Prostate gland (tissue), 2 donors: Measurements from ENCODE around the gene DTHD1.

Experiments
- CTCF ChIP-seq, 4 experiments: fragments of 200-600 bp in 2 of 4; fragments of 450-650 bp in 2 of 4; sonication (generic) in 2 of 4; IDR thresholded peaks; 1 replicate in 3 of 4; 2 replicates in 1 of 4; pipeline ENCODE4 v1.5.1; 2016 to 2019; ENCODE audit warnings: antibody characterized with exemption in 4 of 4, mild to moderate bottlenecking in 2 of 4, moderate library complexity in 2 of 4
- POLR2A ChIP-seq: fragments of 450-650 bp; IDR thresholded peaks from one replicate; pipeline ENCODE4 v1.6.1; 2016; ENCODE audit warnings: antibody characterized with exemption, mild to moderate bottlenecking
- POLR2AphosphoS5 ChIP-seq: sonication (generic); formaldehyde crosslinking; IDR thresholded peaks from one replicate; pipeline ENCODE4 v1.6.1; 2017; ENCODE audit warnings: antibody characterized with exemption

GRCh38 chr4:36301127-36301526 lies 19.7 kb downstream of the DTHD1 start:
- TF ChIP-seq POLR2AphosphoS5 (no peak), POLR2A (no peak), CTCF (IDR thresholded peaks at IDR 0.05) (no peak)
